ENCODE measurements around the gene FHIT. TPM values are rescaled to one million over a fixed set of nuclear protein-coding genes. Genes with fewer than 3 reads are reported as not detected.

FHIT gene
- total and polyA plus RNA-seq, 9 donors = 5.1 to 11.8 (median 9.5) TPM

DNA sequence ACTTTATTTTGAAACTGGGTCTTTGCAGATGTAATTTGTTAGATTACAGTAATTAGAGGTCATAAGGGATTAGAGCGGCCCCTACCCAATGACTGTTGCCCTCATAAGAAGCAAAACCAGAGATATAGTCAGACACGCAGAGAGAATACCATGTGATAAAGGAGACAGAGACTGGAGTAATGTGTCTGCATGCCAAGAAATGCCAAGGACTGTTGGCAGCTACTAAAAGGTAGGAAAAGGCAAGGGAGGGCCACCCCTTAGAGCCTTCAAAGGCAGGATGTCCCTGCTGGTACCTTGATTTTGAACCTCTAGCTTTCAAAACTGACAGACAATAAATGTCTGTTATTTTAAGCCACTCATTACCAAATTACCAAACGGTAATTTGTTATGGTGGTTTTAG, 548.2 kb downstream of the FHIT start:
- WGBS, 3 donors = 72 to 91% (median 91%) methylated on average over 3 of the region's 3 CpGs
- H3K36me3 ChIP-seq = no peaks in the 10 kb centered on the region
- no peak for DNase-seq

GRCh38 chr3:60698117-60698516, 553.1 kb downstream of the FHIT start:
- Histone ChIP-seq H3K27me3 (no peaks in the 10 kb centered on the region), H3K36me3 (no peaks in the 10 kb centered on the region), H3K9me3 (no peaks in the 10 kb centered on the region), H3K4me1 (ENCODE audit: insufficient read depth) (no peaks in the 10 kb centered on the region), H3K27ac (no peak overlapping the region), H3K4me3 (no peak overlapping the region)
- no peak for DNase-seq
- WGBS, 3 donors = 71 to 74% (median 72%) methylated on average over 3 of the region's 3 CpGs
- TF ChIP-seq EP300 (IDR thresholded peaks at IDR 0.05) (no peak), CTCF (IDR thresholded peaks at IDR 0.05) (no peak), POLR2A (IDR thresholded peaks at IDR 0.05) (no peak)
- intact Hi-C loops (cut with DNase I) = no loop called here

More for the DNA sequence above, 548.2 kb downstream of the FHIT start:
- no peaks in the 10 kb centered on the region for H3K27me3 ChIP-seq
- H3K4me1 ChIP-seq (ENCODE audit: insufficient read depth) = no peaks in the 10 kb centered on the region
- no peak overlapping the region for H3K4me3 ChIP-seq
- TF ChIP-seq CTCF (IDR thresholded peaks at IDR 0.05) = no peak
- TF ChIP-seq EP300 (IDR thresholded peaks at IDR 0.05) = no peak
- no peak for TF ChIP-seq POLR2A (IDR thresholded peaks at IDR 0.05)
- intact Hi-C loops (cut with DNase I) = no loop called here
- H3K9me3 ChIP-seq = no peaks in the 10 kb centered on the region
- no peak overlapping the region for H3K27ac ChIP-seq

GRCh38 chr3:60697132-60697531, 554.1 kb downstream of the FHIT start:
- no peaks in the 10 kb centered on the region for H3K9me3 ChIP-seq
- intact Hi-C loops (cut with DNase I) = no loop called here

DNA sequence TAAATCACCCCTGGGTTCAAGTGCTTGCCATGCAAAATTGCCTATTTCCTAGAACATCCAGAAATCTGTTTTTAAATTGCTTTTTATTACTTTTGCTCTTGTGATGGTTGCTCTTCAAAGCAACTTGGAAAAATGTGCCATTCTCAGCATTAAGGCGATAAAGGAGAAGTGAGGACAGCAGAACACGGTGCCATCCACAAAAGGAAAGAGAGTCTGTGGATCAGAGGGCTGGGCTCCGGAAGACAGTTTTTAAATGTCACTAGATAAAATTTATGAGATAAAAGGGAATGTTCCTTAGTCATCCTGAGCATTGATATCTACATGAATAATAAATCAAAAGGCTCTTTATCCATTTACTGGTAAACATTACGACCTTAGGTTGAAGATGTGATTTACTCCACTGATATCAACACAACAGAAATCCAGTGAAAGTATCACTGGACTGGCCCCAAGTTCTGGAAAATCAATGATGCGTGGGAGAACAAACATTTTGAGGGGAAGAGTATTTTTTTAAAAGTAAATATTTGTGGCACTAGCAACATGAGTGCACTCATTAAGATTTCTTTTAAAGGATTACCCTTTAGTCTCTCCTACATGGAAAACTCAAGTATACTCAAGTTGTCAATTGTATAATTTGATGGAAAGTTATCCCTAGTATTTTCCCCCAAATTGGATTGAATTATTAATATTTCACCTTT, 554.7 kb downstream of the FHIT start:
- Histone ChIP-seq H3K27ac (no peak overlapping the region), H3K36me3 (no peaks in the 10 kb centered on the region), H3K4me3 (no peak overlapping the region), H3K4me1 (ENCODE audit: insufficient read depth) (no peaks in the 10 kb centered on the region), H3K9me3 (no peaks in the 10 kb centered on the region), H3K27me3 (no peaks in the 10 kb centered on the region)
- TF ChIP-seq EP300 (IDR thresholded peaks at IDR 0.05) (no peak), POLR2A (IDR thresholded peaks at IDR 0.05) (no peak), CTCF (IDR thresholded peaks at IDR 0.05) (no peak)
- intact Hi-C loops (cut with DNase I) = no loop called here
- 78 to 83% (median 82%) methylated on average over 5 of the region's 5 CpGs for WGBS, 3 donors
- no peak for DNase-seq

More at GRCh38 chr3:60697132-60697531, 554.1 kb downstream of the FHIT start:
- Histone ChIP-seq H3K4me1 (ENCODE audit: insufficient read depth) (no peaks in the 10 kb centered on the region), H3K27me3 (no peaks in the 10 kb centered on the region), H3K27ac (no peak overlapping the region), H3K36me3 (no peaks in the 10 kb centered on the region), H3K4me3 (no peak overlapping the region)
- TF ChIP-seq POLR2A (IDR thresholded peaks at IDR 0.05) = no peak
- no peak for TF ChIP-seq EP300 (IDR thresholded peaks at IDR 0.05)
- no peak for TF ChIP-seq CTCF (IDR thresholded peaks at IDR 0.05)
- DNase-seq = no peak

All from ovary (tissue), 9 donors.